Tibial nerve (tissue), 4 donors: ENCODE measurements around the gene PLCL2. TPM values are rescaled to one million over a fixed set of nuclear protein-coding genes. Genes with fewer than 3 reads are reported as not detected.

Source experiments
- DNase-seq, 2 donors: peaks; one replicate each; pipeline ENCODE4 v3.0.0-alpha.2; 2019; ENCODE audit warnings: low spot score in 2 of 2
- H3K27ac ChIP-seq, 4 donors: fragments of 200-600 bp; sonication (generic) in 3 of 4; one replicate each; pipeline ENCODE4 v1.5.1; 2017 to 2019; ENCODE audit warnings: mild to moderate bottlenecking in 1 of 4
- H3K27me3 ChIP-seq, 2 donors: fragments of 200-600 bp; sonication (generic) in 1 of 2; one replicate each; pipeline versions ENCODE4 v1.5.1 to v1.6.0; 2017 to 2019
- H3K36me3 ChIP-seq, 3 donors: fragments of 200-600 bp; sonication (generic); one replicate each; pipeline ENCODE4 v1.5.1; 2018 to 2019
- H3K4me1 ChIP-seq, 4 donors: fragments of 200-600 bp; sonication (generic) in 3 of 4; one replicate each; pipeline ENCODE4 v1.5.1; 2017 to 2019
- H3K4me3 ChIP-seq, 4 donors: fragments of 200-600 bp; sonication (generic) in 3 of 4; one replicate each; pipeline ENCODE4 v1.5.1; 2017 to 2019; ENCODE audit warnings: mild to moderate bottlenecking in 1 of 4, moderate library complexity in 1 of 4
- H3K9me3 ChIP-seq, 4 donors: fragments of 200-600 bp; sonication (generic) in 3 of 4; one replicate each; pipeline ENCODE4 v1.5.1; 2017 to 2019
- EP300 ChIP-seq, 2 donors: sonication (generic); formaldehyde crosslinking; IDR thresholded peaks; one replicate each; pipeline ENCODE4 v1.6.1; 2017; ENCODE audit warnings: antibody characterized with exemption in 2 of 2, mild to moderate bottlenecking in 1 of 2
- POLR2A ChIP-seq, 2 donors: fragments of 450-650 bp; IDR thresholded peaks; one replicate each; pipeline ENCODE4 v1.6.1; 2017; ENCODE audit warnings: antibody characterized with exemption in 2 of 2, mild to moderate bottlenecking in 2 of 2, moderate library complexity in 2 of 2
- WGBS, 2 donors: methylation state at CpG; one replicate each; pipeline ENCODE4 v1.1.5; 2018; 5-methylcytosine and 5-hydroxymethylcytosine counted together
- total RNA-seq, 4 donors: library from RNA; depleted of rRNA; stranded (reverse); fragments of >200 nt; gene quantifications; one replicate each; pipeline ENCODE4 v1.1.0, GENCODE V29; 2016
- TF ChIP-seq, protein P1 (sequence below), 5 experiments: fragments of 200-600 bp in 3 of 5; fragments of 450-650 bp in 2 of 5; sonication (generic) in 3 of 5; IDR thresholded peaks; one replicate each; pipeline ENCODE4 v1.5.1; 2016 to 2019; ENCODE audit warnings: antibody characterized with exemption in 5 of 5, mild to moderate bottlenecking in 3 of 5, moderate library complexity in 2 of 5

Gene PLCL2
- total RNA-seq, 4 donors from 2014 or later, result 17.7 to 39.3 (median 29.0) TPM

GRCh38 chr3:17030438-17030837 is 145.7 kb downstream of the PLCL2 start:
- Histone ChIP-seq H3K4me3 (no peak overlapping the region), H3K9me3 (no peaks in the 10 kb centered on the region), H3K36me3 (no peaks in the 10 kb centered on the region), H3K27ac (no peak overlapping the region), H3K27me3 (no peaks in the 10 kb centered on the region), H3K4me1 (no peaks in the 10 kb centered on the region)
- WGBS, 2 donors, result 60 to 62% methylated on average over 3 of the region's 3 CpGs
- no peak for DNase-seq
- TF ChIP-seq EP300 (IDR thresholded peaks at IDR 0.05), result no peak
- TF ChIP-seq, protein P1, sequence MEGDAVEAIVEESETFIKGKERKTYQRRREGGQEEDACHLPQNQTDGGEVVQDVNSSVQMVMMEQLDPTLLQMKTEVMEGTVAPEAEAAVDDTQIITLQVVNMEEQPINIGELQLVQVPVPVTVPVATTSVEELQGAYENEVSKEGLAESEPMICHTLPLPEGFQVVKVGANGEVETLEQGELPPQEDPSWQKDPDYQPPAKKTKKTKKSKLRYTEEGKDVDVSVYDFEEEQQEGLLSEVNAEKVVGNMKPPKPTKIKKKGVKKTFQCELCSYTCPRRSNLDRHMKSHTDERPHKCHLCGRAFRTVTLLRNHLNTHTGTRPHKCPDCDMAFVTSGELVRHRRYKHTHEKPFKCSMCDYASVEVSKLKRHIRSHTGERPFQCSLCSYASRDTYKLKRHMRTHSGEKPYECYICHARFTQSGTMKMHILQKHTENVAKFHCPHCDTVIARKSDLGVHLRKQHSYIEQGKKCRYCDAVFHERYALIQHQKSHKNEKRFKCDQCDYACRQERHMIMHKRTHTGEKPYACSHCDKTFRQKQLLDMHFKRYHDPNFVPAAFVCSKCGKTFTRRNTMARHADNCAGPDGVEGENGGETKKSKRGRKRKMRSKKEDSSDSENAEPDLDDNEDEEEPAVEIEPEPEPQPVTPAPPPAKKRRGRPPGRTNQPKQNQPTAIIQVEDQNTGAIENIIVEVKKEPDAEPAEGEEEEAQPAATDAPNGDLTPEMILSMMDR (IDR thresholded peaks at IDR 0.05), result no peak
- no peak for TF ChIP-seq POLR2A (IDR thresholded peaks at IDR 0.05)

GRCh38 chr3:17030956-17031652 is 146.3 kb downstream of the PLCL2 start:
- H3K9me3 ChIP-seq, result no peaks in the 10 kb centered on the region
- DNase-seq, result no peak
- H3K27ac ChIP-seq, result no peak overlapping the region
- no peaks in the 10 kb centered on the region for H3K36me3 ChIP-seq
- WGBS, 2 donors, result 71% methylated on average over 4 of the region's 4 CpGs
- no peaks in the 10 kb centered on the region for H3K4me1 ChIP-seq
- H3K27me3 ChIP-seq, result no peaks in the 10 kb centered on the region
- no peak overlapping the region for H3K4me3 ChIP-seq
- TF ChIP-seq EP300 (IDR thresholded peaks at IDR 0.05) (no peak), POLR2A (IDR thresholded peaks at IDR 0.05) (no peak)
- TF ChIP-seq, protein P1 (IDR thresholded peaks at IDR 0.05), result no peak

- Histone ChIP-seq H3K27ac (no peak overlapping the region), H3K27me3 (no peaks in the 10 kb centered on the region), H3K4me3 (no peak overlapping the region), H3K4me1 (no peaks in the 10 kb centered on the region), H3K9me3 (no peaks in the 10 kb centered on the region), H3K36me3 (no peaks in the 10 kb centered on the region)
- TF ChIP-seq EP300 (IDR thresholded peaks at IDR 0.05) (no peak), POLR2A (IDR thresholded peaks at IDR 0.05) (no peak)
- TF ChIP-seq, protein P1 (IDR thresholded peaks at IDR 0.05), result peak; percentile 37 to 70 (median 42)
- peak in 1 of 2 donors; percentile 30 for DNase-seq
- WGBS, 2 donors, result 45 to 60% methylated on average over 3 of the region's 3 CpGs
Measured at GRCh38 chr3:17032407-17033034, 147.8 kb downstream of the PLCL2 start.

- Histone ChIP-seq H3K4me3 (no peak overlapping the region), H3K36me3 (no peaks in the 10 kb centered on the region), H3K9me3 (no peaks in the 10 kb centered on the region), H3K4me1 (no peaks in the 10 kb centered on the region), H3K27me3 (no peaks in the 10 kb centered on the region), H3K27ac (no peak overlapping the region)
- no peak for DNase-seq
- 49 to 83% methylated on average over 3 of the region's 3 CpGs for WGBS, 2 donors
- TF ChIP-seq, protein P1 (IDR thresholded peaks at IDR 0.05), result no peak
- TF ChIP-seq POLR2A (IDR thresholded peaks at IDR 0.05) (no peak), EP300 (IDR thresholded peaks at IDR 0.05) (no peak)
Measured at GRCh38 chr3:17033516-17034168, 148.9 kb downstream of the PLCL2 start.

DNA sequence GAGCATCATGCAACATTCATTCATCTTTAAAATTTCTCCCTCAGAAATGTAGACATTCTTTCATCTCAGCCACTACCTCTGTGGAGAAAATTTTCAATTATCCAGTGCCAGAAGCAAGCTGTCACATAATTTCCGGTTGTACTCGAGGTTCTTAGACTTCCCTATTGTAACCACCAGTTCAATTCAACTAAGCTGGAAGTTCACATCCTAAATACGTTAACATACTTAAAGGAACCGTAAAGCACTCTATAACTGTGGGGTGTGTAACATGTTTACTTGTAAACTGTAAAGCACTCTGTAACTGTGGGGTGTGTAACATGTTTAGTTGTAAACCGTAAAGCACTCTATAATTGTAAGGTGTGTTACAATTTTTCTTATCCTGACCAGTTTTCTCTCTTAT is 150.3 kb downstream of the PLCL2 start:
- DNase-seq, result no peak
- TF ChIP-seq, protein P1 (IDR thresholded peaks at IDR 0.05), result no peak
- TF ChIP-seq EP300 (IDR thresholded peaks at IDR 0.05) (no peak), POLR2A (IDR thresholded peaks at IDR 0.05) (no peak)
- Histone ChIP-seq H3K27me3 (no peaks in the 10 kb centered on the region), H3K4me1 (peaks cover 0 to 7% (median 0%) of the 10 kb centered on the region in 4 donors), H3K4me3 (no peak overlapping the region), H3K27ac (no peak overlapping the region), H3K9me3 (no peaks in the 10 kb centered on the region), H3K36me3 (no peaks in the 10 kb centered on the region)
- 82 to 84% methylated on average over 5 of the region's 5 CpGs for WGBS, 2 donors
